ENCODE data around the gene MYL9.

Gene MYL9

DNA sequence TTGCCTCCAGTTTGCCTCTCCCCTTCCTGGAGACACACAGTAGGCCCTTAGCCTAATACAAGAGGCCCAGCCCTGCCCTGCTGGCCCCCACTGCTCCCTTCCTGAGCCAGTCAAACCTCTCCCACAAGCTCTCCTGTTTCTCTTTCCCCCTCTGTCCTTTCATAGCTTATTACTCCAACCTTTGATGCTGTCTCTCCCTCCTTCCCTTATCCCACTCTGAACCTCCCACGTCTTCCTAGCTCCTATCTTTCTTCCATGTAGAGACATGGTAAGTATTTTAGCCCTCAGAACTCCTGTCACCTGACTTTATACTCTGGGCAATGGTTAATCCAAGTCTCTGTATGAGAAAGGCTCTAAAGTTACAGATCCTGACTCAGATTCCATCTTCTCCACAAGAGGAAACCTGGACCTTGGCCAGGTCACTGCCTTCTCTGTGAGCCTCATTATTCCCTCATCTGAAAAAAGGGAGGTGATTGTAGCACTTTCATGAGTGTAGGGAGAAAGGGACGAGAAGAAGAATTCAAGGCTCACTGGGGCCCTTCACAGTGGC, 38.8 kb downstream of the MYL9 start:
- DNase-seq (ENCODE audit: low read depth in 1 of 2, low spot score in 1 of 2), result no peak

DNA sequence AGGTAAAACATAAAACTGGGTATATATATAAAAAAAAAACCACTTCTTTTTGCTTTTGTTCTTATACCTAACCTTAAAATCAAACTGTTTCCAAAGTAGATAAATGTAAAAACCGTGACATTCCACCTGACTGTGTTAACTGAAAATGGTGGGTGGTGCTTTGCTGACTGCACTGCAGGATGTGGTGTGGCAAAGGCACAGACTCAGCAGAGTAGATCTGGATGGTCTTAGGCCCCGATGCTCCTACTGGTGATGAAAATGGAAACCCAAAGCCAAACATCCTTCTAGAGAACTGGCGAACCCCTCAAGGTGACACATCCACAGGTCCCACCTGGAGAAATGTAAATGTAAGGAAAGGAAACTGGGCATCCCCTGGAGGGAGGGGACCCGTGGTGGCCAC, 41.0 kb downstream of the MYL9 start:
- no peak for DNase-seq (ENCODE audit: low read depth in 1 of 2, low spot score in 1 of 2)

GRCh38 chr20:36582821-36583220, 41.5 kb downstream of the MYL9 start:
- no peak for DNase-seq (ENCODE audit: low read depth in 1 of 2, low spot score in 1 of 2)

DNA sequence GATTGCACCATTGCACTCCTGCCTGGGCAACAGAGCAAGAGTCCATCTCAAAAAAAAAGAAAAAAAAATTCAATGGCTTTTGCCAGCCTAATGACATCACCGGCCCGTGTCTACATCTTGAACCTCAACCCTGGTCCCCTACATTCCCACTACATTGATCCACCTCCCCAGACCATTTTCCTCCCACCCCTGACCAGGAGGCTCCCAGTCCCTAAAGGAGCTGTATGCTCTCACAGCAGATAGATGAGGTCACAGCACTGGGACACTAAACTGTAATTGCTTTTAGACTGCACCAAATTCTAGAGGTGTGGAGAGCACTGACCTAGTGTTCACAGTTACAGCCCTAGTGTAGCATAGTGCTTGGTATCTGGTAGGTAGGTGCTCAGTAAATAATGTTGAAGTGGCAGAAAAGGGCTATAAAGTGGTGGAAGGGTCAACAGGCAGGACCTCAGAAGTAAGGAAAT, 42.7 kb downstream of the MYL9 start:
- no peak for DNase-seq (ENCODE audit: low read depth in 1 of 2, low spot score in 1 of 2)

- no peak for DNase-seq (ENCODE audit: low read depth in 1 of 2, low spot score in 1 of 2)
These were observed 44.2 kb downstream of the MYL9 start for GRCh38 chr20:36585410-36586125.

- DNase-seq (ENCODE audit: low read depth in 1 of 2, low spot score in 1 of 2), result no peak
These were observed 46.2 kb downstream of the MYL9 start for GRCh38 chr20:36587388-36588070.

GRCh38 chr20:36591281-36591680, 50.0 kb downstream of the MYL9 start:
- DNase-seq (ENCODE audit: low read depth in 1 of 2, low spot score in 1 of 2), result no peak

DNA sequence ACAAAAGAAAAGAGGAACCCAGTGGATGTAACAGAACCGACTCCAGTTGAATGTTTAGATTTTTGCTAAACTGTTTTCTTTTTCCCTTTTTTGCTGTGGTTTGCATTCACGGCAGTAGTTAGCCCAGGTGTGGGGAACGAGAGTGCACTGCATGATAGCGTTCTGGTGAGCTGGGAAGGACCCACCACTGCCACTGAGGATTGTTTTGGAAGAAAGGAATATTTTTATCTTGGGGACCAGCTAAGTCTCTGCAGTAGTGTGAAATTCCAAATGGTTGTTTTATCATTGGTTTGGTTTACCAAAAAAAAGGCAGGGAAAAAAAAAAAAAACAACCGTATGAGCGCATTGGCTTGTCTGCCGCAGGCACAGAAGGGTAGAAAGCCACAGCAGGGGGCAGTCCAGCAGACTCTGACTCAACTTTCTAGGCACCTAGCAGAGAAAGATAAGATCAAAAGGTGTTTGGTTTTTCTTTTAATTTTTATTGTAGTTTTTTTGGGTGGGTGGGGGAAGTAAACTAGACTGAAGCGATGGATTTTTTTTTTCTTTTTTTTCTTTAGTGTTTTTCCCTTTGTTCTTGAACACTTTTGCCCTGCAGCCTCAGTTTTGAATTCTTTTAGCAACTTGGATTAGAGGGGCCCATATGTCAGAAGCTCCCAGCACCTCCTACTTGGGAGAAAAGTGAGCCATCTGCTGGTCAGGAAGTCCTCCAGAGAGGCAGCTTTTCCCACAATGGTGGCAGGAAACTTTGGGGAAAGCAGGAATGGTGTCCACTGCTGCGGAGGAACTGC, 50.7 kb downstream of the MYL9 start:
- peak in 1 of 2 donors; percentile 33 for DNase-seq (ENCODE audit: low read depth in 1 of 2, low spot score in 1 of 2)

DNA sequence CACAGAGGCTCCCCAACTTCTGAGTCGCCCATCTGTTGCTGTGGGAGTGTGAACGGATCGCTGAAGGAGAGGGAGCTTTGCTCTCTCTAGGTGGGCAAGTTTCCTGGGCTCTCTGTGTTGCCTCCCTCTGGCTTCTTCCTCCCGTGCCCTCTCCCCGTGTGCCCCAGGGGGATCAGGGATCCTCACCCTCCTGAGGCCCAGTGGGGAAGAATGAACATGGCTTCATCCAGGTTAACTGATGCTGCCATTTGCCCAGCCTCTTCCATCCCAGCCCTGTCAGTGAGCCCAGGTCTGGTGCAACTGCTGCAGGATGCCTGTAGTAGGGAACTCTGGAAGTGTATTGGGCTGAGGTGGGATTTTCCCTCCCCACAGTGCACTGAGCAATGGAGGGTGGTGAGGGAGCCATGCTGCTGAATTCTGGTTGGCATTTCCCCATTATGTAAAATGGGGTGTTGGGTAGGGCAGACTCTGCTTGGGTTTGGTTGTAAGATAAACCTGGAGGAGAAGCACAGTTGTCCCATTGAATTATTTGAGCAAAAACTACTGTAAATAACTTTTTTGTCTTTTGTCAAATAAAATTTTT, 52.1 kb downstream of the MYL9 start:
- DNase-seq (ENCODE audit: low read depth in 1 of 2, low spot score in 1 of 2), result no peak

DNA sequence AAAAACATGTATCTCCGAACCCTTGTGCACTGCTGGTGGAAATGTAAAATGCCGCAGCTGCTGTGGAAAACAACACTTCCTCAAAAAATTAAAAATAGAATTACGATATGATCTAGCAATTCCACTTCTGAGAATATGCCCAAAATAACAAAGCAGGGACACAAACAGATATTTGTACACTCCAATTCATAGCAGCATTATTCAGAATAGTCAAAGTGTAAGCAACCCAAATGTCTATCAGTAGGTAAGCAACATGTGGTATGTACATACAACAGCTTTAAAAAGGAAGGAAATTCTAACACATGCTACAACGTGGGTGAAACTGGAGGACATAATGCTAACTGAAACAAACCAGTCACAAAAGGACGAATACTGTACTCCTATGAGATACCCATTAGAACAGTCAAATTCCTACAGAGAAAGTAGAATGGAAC, 58.6 kb downstream of the MYL9 start:
- no peak for DNase-seq (ENCODE audit: low read depth in 1 of 2, low spot score in 1 of 2)

Measured in stimulated activated CD4-positive, alpha-beta T cell treated with anti-CD3 and anti-CD28 coated beads, Interleukin-15, amount 100 ng/mL, for 1 hour (primary cell).